ENCODE measurements around the gene AP2B1.
A peak's percentile ranks its signal among the peaks of the same experiment; 100 is the strongest.
"Not testable (repeated sequence)": the region's sequence is repeated elsewhere in the genome, so short reads cannot be mapped to it uniquely, and the experiment has no call there.

Gene AP2B1

DNA sequence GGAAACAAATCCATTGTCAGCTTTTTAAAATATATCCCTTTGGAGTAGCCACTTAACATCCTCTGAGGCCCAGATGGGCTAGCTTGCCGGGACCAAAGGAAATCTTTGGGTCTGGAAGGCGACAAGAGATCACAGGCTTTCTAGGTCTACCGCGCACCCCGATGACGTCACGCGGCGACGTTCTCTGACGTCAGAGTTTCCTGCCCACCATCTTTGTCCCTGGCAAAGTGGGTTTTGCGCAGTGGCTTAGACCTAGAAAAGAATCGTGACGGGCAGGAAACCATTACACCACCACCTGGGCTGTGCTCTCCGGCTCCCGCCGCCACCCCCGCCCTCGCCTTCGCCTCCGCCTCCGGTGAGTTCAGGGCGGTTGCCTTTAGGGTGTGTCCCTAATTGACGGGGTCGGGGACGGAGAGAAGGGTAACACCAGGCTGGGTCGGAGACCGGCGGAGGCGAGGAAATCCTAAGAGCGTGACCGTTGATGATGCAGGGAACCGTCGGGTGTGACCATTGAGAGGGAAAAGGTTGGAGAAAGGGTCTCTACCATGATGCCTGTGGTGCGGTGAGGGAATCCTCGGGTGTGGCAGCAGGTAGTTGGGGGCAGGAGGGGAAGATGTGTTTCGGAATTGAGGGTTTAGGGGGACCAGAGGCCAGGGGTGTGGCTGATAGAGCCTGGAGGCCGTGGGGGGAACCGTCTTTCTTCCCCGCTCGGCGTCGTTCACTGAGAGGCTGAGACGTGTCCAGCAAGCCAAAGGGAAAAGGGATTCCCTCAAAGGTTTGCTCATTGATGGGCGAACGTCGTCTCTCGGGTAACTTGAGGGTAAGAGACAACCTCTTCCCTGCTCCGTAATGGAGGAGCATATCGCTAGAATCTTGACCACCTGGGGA is at the start of gene AP2B1:
Gene AP2B1 (plus strand): TSS at position 249 of the 888 bp plus-strand sequence. CDS start 6,709 bp downstream, outside the sequence.
- DNase-seq, result peak; percentile 92

DNA sequence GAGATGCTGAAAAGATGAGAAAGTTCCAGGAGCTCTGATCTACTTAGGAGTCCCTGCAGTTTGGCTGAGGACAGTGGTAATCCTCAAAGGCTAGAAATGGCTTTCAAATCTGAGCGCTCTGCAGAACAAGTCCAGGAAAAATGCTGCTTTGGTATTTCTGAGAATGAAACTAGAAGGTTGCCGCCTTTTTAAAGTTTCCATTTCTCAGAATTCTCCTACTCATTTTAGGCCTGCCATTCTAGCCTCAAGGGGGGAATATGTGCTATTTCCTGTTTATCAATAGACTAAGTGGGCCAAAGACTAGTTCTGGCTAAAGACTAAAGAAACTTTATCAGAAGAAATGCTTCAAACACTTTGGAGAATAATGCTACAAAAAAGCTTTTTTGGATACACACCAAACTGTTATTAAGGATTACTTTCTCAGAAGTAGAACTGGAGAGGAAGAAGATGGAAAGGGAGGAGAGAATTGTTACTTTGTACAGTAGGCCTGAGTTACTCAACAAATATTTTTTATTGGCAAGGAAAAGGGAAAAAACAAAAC is 49.5 kb upstream of the AP2B1 start, which contains the start of gene SLFN12L:
Gene SLFN12L (minus strand): TSS at position 78 of the 541 bp plus-strand sequence. CDS start 15,314 bp downstream, outside the sequence.
- DNase-seq, result peak; percentile 31

GRCh38 chr17:35539659-35540026 is 47.5 kb upstream of the AP2B1 start:
- no peak for DNase-seq

DNA sequence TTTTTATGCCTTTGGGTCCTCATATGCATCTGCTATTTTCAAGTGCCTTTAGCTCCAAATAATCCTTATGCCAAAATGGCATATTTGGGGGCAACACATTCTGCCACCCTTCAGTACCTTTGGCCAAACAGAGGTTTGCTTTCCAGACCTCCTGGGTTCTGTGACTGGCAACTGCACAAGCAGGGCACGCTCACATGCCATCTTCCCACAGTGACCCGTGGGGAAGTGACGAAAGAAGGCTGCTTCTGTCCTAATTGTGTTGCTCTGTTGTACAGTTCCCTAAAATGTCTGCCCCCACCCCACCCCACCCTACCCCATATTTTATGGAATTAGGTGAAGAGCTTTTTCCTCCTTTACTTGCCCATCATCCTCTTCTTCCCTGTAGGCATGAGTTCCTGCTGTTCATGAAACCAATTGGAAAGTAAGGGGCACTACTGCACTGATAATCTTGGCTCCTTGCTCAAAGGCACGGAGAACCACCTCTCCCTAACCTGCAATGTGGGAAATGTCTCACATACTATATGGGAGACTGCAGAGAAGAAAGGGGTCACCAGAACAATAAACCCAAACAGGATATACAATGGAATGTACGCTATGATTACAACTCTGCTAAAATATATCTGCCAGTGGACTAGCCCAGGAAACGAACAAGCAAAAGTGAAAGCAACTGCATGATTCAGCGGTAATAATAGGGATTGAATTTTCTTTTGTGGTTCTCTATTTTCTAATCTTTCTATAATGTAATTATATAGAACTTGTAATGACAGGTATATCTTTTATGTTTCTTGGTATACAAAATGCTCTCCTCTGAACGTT is 46.3 kb upstream of the AP2B1 start:
- peak; percentile 56 for DNase-seq

GRCh38 chr17:35541434-35541833 is 45.7 kb upstream of the AP2B1 start:
- no peak for DNase-seq

- no peak for DNase-seq
Measured at GRCh38 chr17:35542990-35543389, 44.1 kb upstream of the AP2B1 start.

DNA sequence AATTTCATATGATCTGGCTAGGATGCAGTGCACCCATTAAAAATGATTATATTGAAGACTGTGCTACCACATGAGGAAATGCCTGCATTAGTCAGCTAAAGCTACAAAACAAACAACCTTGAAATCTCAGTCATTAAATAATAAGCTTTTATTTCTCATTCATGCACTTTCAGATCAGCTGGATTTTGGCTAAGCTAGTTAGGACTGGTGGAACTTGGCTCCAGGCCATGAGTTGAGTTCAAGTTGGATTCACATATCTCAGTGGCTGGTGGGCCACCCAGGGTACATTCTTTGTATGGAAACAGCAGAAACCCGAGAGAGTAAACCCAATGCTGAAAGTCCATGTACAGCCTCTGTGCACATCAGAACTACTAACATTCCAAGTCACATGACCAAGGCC is 43.3 kb upstream of the AP2B1 start:
- no peak for DNase-seq

- DNase-seq, result no peak
Measured at GRCh38 chr17:35545150-35545549, 42.0 kb upstream of the AP2B1 start.

- no peak for DNase-seq
Measured at GRCh38 chr17:35546487-35546886, 40.6 kb upstream of the AP2B1 start.

DNA sequence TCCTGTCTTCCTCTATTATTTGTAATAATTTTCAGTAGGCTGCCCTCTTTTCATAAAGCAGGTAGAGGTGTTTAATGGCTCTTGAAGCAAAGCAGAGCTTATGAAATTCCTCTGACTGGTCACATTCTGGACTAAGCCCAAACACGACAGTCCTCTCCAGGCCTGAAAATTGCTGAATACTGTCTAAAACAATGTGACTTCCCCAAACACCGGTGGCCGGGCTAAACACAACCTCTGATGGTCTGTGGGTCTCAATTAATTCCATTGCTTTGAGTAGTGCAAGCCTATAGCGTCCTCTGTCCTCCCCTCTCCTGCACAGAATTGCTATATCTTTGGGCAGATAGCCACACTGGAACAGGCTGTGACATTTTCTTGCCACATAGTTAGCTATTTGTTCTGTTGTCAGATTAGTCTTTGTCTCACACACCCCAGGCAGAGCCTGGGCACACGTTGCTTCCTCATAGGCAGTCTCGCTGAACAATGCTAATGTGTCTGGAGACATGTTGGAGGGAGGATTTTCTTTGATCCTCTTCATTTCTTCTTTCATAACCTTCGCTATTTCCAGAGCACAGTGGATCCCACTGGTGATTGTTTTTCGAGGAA is 38.8 kb upstream of the AP2B1 start:
- no peak for DNase-seq

DNA sequence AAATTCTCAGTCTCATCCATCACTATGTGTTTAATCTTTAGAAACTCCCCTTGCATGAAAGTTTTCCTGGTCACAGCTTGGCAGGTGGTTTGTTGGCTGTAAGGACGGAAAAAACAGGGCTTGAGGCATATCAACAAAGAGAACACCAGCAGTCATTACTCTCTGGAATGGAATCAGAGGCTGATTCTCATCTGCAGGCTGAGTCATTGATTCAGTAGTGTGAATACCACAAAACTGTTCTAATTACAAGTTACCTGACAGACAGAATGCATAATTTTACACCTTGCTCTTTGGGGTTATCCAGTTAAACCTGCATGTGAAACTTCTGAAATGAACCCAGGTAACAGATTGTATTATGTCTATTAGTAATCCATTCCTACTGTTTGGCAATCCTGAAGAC is 38.1 kb upstream of the AP2B1 start:
- no peak for DNase-seq

DNA sequence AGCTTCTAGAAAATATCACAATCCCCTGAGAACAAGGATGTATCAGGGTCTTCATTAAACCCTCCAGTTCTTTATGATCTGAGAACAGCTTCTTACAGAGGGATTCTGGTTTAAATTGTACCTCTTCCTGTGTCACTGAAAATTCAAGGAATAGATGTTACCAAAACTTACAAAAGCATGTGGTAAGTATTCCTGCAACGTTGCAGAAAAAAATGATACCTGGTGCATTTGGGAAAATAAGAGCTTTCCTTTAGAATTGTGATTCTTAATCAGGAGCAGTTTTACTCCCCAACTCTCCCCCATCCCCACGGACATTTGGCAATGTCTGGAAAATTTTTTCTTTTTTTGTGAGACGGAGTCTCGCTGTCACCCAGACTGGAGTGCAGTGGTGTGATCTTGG is 33.8 kb upstream of the AP2B1 start:
- no peak for DNase-seq

GRCh38 chr17:35554668-35555067 is 32.5 kb upstream of the AP2B1 start:
- no peak for DNase-seq

GRCh38 chr17:35555691-35556090 is 31.4 kb upstream of the AP2B1 start:
- peak; percentile 14 for DNase-seq

- no peak for DNase-seq
Measured at GRCh38 chr17:35557353-35557752, 29.8 kb upstream of the AP2B1 start.

DNA sequence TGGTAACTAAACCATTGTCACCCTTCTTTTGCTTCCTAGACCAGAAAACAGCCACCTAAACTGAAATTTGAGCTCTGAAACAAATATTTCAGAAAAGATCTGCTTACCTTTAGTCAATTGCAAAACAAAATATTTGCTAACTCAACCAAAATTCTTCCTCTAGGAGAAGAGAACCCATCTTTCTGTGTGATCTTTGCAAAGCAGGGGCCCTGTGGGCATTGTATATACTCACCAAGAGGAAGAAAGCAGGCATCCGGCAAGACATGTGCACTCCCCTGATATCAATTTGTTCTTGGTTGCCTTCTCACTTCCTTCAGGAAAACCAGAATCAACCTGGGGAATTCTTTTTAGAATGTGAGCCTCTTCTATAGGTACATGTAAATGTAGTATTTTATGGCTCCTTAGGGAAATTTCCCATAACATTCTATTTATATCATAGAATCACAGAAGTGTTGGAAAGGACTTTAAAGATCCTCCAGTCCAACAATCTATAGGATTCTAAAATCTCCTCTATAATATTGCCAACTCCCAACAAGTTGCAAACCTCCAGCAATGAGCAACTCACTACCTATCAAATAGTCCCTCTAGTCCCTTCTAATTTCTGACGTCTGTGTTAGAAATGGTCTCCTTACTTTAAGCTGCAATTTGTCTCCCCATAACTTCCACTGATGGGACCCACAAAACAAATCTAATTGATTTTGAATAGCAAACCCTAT is 27.5 kb upstream of the AP2B1 start:
- DNase-seq, result no peak

GRCh38 chr17:35560703-35561102 is 26.4 kb upstream of the AP2B1 start, which contains the start of gene SLFN14:
Gene SLFN14, minus strand, starts transcription at chr17:35560819. Its CDS starts 2,757 bp downstream, at chr17:35558062.
- DNase-seq, result no peak

DNA sequence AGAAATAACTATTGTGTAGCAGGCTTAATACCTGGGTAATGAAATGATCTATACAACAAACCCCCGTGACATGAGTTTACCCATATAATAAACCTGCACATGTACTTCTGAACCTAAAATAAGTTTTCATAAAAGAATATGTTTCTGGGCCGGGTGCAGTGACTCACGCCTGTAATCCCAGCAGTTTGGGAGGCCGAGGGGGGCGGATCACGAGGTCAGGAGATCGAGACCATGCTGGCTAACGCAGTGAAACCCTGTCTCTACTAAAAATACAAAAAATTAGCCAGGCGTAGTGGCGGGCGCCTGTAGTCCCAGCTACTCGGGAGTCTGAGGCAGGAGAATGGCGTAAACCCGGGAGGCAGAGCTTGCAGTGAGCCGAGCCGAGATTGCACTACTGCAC is 23.9 kb upstream of the AP2B1 start:
- DNase-seq, result not testable (repeated sequence)

DNA sequence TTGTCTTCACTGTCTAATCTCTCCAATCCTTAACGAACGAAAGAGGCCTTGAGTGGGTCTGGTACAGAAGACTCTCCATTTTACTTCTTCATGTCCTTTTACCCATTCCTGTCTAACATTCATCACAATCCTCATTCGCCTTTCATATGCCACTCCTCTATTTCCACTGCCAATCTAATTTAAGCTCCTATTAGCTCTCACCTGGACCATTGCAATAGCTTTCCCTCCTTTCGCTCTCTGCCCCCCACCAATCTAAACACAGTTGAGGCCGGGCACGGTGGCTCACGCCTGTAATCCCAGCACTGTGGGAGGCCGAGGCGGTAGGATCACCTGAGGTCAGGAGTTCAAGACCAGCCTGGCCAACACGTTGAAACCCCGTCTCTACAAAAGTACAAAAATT is 20.2 kb upstream of the AP2B1 start:
- DNase-seq, result no peak

DNA sequence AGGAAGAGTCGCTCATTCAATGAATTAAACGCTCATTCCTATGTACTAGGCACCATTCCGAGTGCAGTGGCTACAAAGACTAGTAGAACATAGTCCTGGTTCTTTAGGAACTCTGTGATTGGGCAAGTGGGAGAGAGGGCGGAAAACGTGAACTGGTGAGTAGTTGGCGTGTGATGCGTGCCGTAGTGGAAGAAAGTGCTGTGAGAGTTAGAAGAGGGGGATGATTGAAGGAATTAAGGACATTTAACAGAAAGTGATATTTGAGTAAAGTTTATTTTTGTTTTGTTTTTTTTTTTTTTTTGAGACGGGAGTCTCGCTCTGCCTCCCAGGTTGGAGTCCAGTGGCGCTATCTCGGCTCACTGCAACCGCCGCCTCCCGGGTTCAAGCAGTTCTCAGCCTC is 18.6 kb upstream of the AP2B1 start:
- DNase-seq, result peak; percentile 41

GRCh38 chr17:35569405-35569804 is 17.7 kb upstream of the AP2B1 start:
- DNase-seq, result no peak

DNA sequence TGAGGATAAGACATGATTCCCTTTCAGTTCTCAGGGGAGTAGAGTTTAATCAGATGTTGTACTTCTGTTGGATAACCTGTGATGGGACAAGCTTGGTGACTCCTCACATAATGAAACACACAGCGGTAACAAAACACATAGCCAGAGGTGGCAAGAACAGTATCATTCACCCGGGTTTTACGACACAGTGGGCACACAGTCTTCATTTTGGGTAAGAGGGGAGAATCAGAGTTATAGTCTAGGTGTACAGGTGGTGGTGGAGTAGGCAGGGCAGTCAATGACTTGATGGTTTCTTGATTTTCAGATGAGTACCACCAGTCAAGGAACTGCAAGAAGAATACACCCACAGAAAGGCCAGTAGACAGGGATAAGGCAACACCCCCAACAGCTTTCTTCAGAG is 11.4 kb upstream of the AP2B1 start:
- DNase-seq, result no peak

All from CD4-positive, alpha-beta T cell treated with Interleukin-6 for 4 hours (primary cell).